Keratinocyte (primary cell): ENCODE results near the gene RMND5A.

Experiments
- CTCF ChIP-seq, 3 experiments: IDR thresholded peaks in 1 of 3; conservative IDR thresholded peaks in 1 of 3; optimal IDR thresholded peaks in 1 of 3; 2 replicates in 2 of 3; 3 replicates in 1 of 3; pipeline versions ENCODE3 to v1.5.1; 2011; ENCODE audit warnings: low read length in 3 of 3, mild to moderate bottlenecking in 3 of 3, moderate library complexity in 2 of 3, control low read depth in 1 of 3, inconsistent platforms in 1 of 3; ENCODE audit not compliant: insufficient read depth in 2 of 3; ENCODE audit errors: extremely low read depth in 1 of 3
- EZH2 ChIP-seq: IDR thresholded peaks from one replicate; pipeline ENCODE4 v1.6.1; 2012; ENCODE audit warnings: inconsistent platforms, mild to moderate bottlenecking, low read length, moderate library complexity

- TF ChIP-seq CTCF (optimal IDR thresholded peaks at IDR 0.05 in 1 of 3, IDR thresholded peaks at IDR 0.05 in 1 of 3, conservative IDR thresholded peaks at IDR 0.05 in 1 of 3; ENCODE audit: extremely low read depth in 1 of 3, insufficient read depth in 2 of 3, low read length in 3 of 3) (no peak), EZH2 (no peak)
Measured at GRCh38 chr2:86825693-86826381, 105.7 kb downstream of the RMND5A start.
